CD8-positive, alpha-beta memory T cell (primary cell): Measurements from ENCODE around the gene BOD1L2. TPM values are rescaled to one million over a fixed set of nuclear protein-coding genes. Genes with fewer than 3 reads are reported as not detected.

ENCODE experiments used
- CTCF ChIA-PET: fragments of 350-600 bp; sonication (Branson Sonifier 250); formaldehyde crosslinking; loops from one replicate; lab custom pipeline; 2021; ENCODE audit warnings: antibody characterized with exemption; lab: Charles Lee
- POLR2A ChIA-PET: fragments of 350-600 bp; sonication (Branson Sonifier 250); formaldehyde crosslinking; loops from one replicate; lab custom pipeline; 2021; ENCODE audit warnings: antibody characterized with exemption; lab: Charles Lee
- DNase-seq, 5 donors: peaks; one replicate each; pipeline versions ENCODE4 v3.0.0 to v3.0.0-alpha.2; 2020 to 2022; ENCODE audit warnings: mixed read lengths in 1 of 5
- H3K27ac ChIP-seq: one replicate; pipeline ENCODE4 v1.7.0; 2013; ENCODE audit warnings: low read depth, mild to moderate bottlenecking, low read length, moderate library complexity
- H3K27me3 ChIP-seq: 2 replicates; pipeline ENCODE4 v1.7.0; 2013; ENCODE audit warnings: low read length, mild to moderate bottlenecking; ENCODE audit not compliant: insufficient read depth, poor library complexity, severe bottlenecking
- H3K36me3 ChIP-seq: 2 replicates; pipeline ENCODE4 v1.7.0; 2013; ENCODE audit warnings: mild to moderate bottlenecking, low read length, moderate library complexity; ENCODE audit not compliant: insufficient read depth
- H3K4me1 ChIP-seq: 2 replicates; pipeline ENCODE4 v1.7.0; 2013; ENCODE audit warnings: mild to moderate bottlenecking, low read length, moderate library complexity; ENCODE audit not compliant: insufficient read depth
- H3K4me3 ChIP-seq: 2 replicates; pipeline ENCODE4 v1.7.0; 2013; ENCODE audit warnings: mild to moderate bottlenecking, low read length
- H3K9me3 ChIP-seq: 2 replicates; pipeline ENCODE4 v1.7.0; 2013; ENCODE audit warnings: mild to moderate bottlenecking, low read length
- H3K27ac Mint-ChIP-seq, 8 donors: one replicate each; pipeline ENCODE4 v1.8.0; 2020 to 2021; ENCODE audit warnings: mixed read lengths in 8 of 8, mild to moderate bottlenecking in 6 of 8, inconsistent platforms in 3 of 8, moderate library complexity in 3 of 8
- H3K27me3 Mint-ChIP-seq, 2 donors: one replicate each; pipeline ENCODE4 v1.8.0; 2020 to 2021; ENCODE audit warnings: mixed read lengths in 2 of 2, mild to moderate bottlenecking in 1 of 2, moderate library complexity in 1 of 2
- H3K36me3 Mint-ChIP-seq, 3 donors: one replicate each; pipeline ENCODE4 v1.8.0; 2020 to 2021; ENCODE audit warnings: mixed read lengths in 3 of 3, inconsistent platforms in 1 of 3, mild to moderate bottlenecking in 1 of 3
- H3K4me1 Mint-ChIP-seq, 3 donors: one replicate each; pipeline ENCODE4 v1.8.0; 2020 to 2021; ENCODE audit warnings: mixed read lengths in 3 of 3, inconsistent platforms in 1 of 3, mild to moderate bottlenecking in 1 of 3
- H3K4me3 Mint-ChIP-seq, 7 donors: one replicate each; pipeline ENCODE4 v1.8.0; 2020 to 2021; ENCODE audit warnings: mixed read lengths in 7 of 7, mild to moderate bottlenecking in 6 of 7, moderate library complexity in 4 of 7, inconsistent platforms in 2 of 7
- H3K9me3 Mint-ChIP-seq, 5 donors: one replicate each; pipeline ENCODE4 v1.8.0; 2020 to 2022; ENCODE audit warnings: mixed read lengths in 5 of 5, mild to moderate bottlenecking in 3 of 5, moderate library complexity in 2 of 5, inconsistent platforms in 1 of 5
- polyA plus RNA-seq: library from polyadenylated mRNA; unstranded; fragments of 300-500 nt; fragmentation: Illumina TruSeq; gene quantifications from one replicate; pipeline ENCODE4 v1.2.3, GENCODE V29; 2021
- total RNA-seq, 2 experiments: library from RNA; stranded (reverse); gene quantifications; one replicate each; pipeline ENCODE4 v1.2.3, GENCODE V29; 2021

Gene BOD1L2
- total and polyA plus RNA-seq, 3 experiments from 2014 or later = not detected

GRCh38 chr18:57164401-57164800 is 17.5 kb downstream of the BOD1L2 start:
- Histone ChIP-seq H3K36me3 (no peaks in the 10 kb centered on the region), H3K4me1 (no peaks in the 10 kb centered on the region), H3K4me3 (no peak overlapping the region), H3K27ac (no peak overlapping the region), H3K27me3 (no peaks in the 10 kb centered on the region), H3K9me3 (no peaks in the 10 kb centered on the region)
- ChIA-PET CTCF (no interaction called here), POLR2A (no interaction called here)
- no peaks in the 10 kb centered on the region for H3K36me3 Mint-ChIP-seq
- H3K4me1 Mint-ChIP-seq = no peaks in the 10 kb centered on the region
- peaks cover 0 to 4% (median 0%) of the 10 kb centered on the region in 5 donors for H3K9me3 Mint-ChIP-seq
- no peak overlapping the region for H3K4me3 Mint-ChIP-seq
- H3K27ac Mint-ChIP-seq = no peak overlapping the region
- peaks cover 8 to 19% of the 10 kb centered on the region in 2 donors for H3K27me3 Mint-ChIP-seq
- DNase-seq = no peak

DNA sequence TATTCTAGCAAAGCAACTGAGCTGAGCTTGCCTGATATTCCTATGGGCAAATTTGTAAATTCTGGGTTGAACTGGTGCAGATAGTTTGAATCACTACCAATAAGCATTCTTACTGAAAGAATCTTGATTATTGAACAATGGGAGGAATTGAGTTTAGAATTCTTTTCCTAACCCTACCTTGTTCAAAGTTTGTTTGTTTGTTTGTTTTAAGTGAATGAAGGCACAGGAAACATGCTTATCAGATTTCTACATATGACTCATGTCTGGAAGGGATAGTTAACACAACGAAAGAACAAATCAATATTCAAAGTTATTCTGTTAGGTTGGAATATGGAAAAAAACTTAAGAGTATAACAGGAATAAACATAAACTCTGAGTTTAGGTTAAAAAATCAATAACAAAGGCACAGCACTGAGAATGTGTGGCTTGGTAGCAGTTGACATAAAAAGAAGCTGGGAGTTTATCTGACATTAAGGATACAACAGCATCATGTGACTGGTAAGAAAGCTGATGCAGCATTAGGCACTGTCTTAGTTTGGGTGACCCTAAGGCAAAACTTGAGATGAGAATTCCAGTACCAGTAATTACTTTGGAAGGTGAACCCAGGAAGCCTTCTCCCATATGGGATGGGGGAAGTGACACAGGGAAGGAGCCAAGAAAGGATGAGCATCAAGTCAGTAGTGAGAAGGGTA is 20.9 kb downstream of the BOD1L2 start:
- Mint-ChIP-seq H3K9me3 (peaks cover 0 to 4% (median 0%) of the 10 kb centered on the region in 5 donors), H3K4me3 (no peak overlapping the region), H3K27ac (no peak overlapping the region), H3K27me3 (peaks cover 5 to 19% of the 10 kb centered on the region in 2 donors), H3K36me3 (no peaks in the 10 kb centered on the region), H3K4me1 (no peaks in the 10 kb centered on the region)
- no peak for DNase-seq
- Histone ChIP-seq H3K4me1 (no peaks in the 10 kb centered on the region), H3K9me3 (no peaks in the 10 kb centered on the region), H3K36me3 (no peaks in the 10 kb centered on the region), H3K4me3 (no peak overlapping the region), H3K27me3 (no peaks in the 10 kb centered on the region), H3K27ac (no peak overlapping the region)
- POLR2A ChIA-PET = no interaction called here
- CTCF ChIA-PET = no interaction called here

DNA sequence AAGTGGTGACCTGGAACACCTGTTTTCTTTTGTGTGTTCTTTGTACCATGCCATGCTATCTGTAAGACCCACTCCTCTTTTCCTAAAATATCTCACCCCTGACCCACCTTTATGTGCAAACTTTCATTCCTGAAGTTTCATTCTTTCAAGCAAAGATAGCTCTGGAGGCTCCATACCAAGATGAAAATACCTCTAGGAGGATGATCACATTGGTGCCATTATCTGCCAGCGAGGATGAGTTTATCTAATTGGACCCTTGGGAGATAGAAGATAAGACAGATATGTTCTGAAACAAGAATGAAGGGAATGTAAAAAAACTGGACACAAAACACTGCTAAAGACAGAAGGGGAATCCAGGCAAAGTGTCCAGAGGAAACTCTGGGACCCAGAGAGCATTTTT is 24.1 kb downstream of the BOD1L2 start:
- Histone ChIP-seq H3K4me1 (no peaks in the 10 kb centered on the region), H3K27ac (no peak overlapping the region), H3K36me3 (no peaks in the 10 kb centered on the region), H3K4me3 (no peak overlapping the region), H3K27me3 (no peaks in the 10 kb centered on the region), H3K9me3 (no peaks in the 10 kb centered on the region)
- no peak for DNase-seq
- Mint-ChIP-seq H3K9me3 (peaks cover 0 to 6% (median 5%) of the 10 kb centered on the region in 5 donors), H3K27me3 (peaks cover under 1 to 14% of the 10 kb centered on the region in 2 donors), H3K36me3 (no peaks in the 10 kb centered on the region), H3K4me1 (no peaks in the 10 kb centered on the region), H3K4me3 (no peak overlapping the region), H3K27ac (no peak overlapping the region)
- POLR2A ChIA-PET = no interaction called here
- CTCF ChIA-PET = no interaction called here

- Histone ChIP-seq H3K4me3 (no peak overlapping the region), H3K27ac (no peak overlapping the region), H3K9me3 (no peaks in the 10 kb centered on the region), H3K4me1 (no peaks in the 10 kb centered on the region), H3K36me3 (no peaks in the 10 kb centered on the region), H3K27me3 (no peaks in the 10 kb centered on the region)
- no peaks in the 10 kb centered on the region for H3K36me3 Mint-ChIP-seq
- H3K27me3 Mint-ChIP-seq = peaks cover 0 to 7% of the 10 kb centered on the region in 2 donors
- peaks cover 2 to 7% (median 5%) of the 10 kb centered on the region in 5 donors for H3K9me3 Mint-ChIP-seq
- no peak overlapping the region for H3K27ac Mint-ChIP-seq
- DNase-seq = no peak
- CTCF ChIA-PET = no interaction called here
- POLR2A ChIA-PET = no interaction called here
- H3K4me3 Mint-ChIP-seq = no peak overlapping the region
- H3K4me1 Mint-ChIP-seq = no peaks in the 10 kb centered on the region
Measured at GRCh38 chr18:57175532-57175931, 28.6 kb downstream of the BOD1L2 start.

DNA sequence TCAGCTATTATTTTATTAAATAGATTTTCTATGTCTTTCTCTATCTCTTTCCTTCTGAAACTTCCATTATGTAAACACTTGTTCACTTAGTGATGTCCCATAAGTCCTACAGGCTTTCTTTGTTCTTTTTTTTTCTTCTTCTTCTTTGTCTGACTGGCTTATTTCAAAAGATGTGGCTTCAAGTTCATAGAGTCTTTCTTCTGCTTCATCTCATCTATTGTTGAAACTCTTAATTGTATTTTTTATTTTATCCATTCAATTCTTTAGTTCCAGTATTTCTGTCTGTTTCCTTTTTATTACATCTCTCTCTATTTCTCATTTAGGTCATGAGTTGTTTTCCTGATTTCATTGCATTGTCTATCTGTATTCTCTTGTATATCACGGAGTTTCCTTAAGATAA is 38.5 kb downstream of the BOD1L2 start:
- Mint-ChIP-seq H3K4me1 (no peaks in the 10 kb centered on the region), H3K27me3 (peaks cover 10 to 14% of the 10 kb centered on the region in 2 donors), H3K4me3 (no peak overlapping the region), H3K9me3 (peaks cover 19 to 55% (median 33%) of the 10 kb centered on the region in 5 donors), H3K36me3 (peaks cover 0 to 9% (median 1%) of the 10 kb centered on the region in 3 donors), H3K27ac (no peak overlapping the region)
- ChIA-PET POLR2A (no interaction called here), CTCF (no interaction called here)
- H3K4me1 ChIP-seq = no peaks in the 10 kb centered on the region
- no peak overlapping the region for H3K27ac ChIP-seq
- DNase-seq = no peak
- no peaks in the 10 kb centered on the region for H3K27me3 ChIP-seq
- no peak overlapping the region for H3K4me3 ChIP-seq
- H3K36me3 ChIP-seq = no peaks in the 10 kb centered on the region
- peaks cover 16% of the 10 kb centered on the region for H3K9me3 ChIP-seq

GRCh38 chr18:57188851-57189557 is 42.1 kb downstream of the BOD1L2 start:
- DNase-seq = no peak
- no peak overlapping the region for H3K4me3 ChIP-seq
- H3K9me3 Mint-ChIP-seq = peaks cover 16 to 32% (median 30%) of the 10 kb centered on the region in 5 donors
- H3K27ac Mint-ChIP-seq = no peak overlapping the region
- H3K4me1 ChIP-seq = no peaks in the 10 kb centered on the region
- H3K4me1 Mint-ChIP-seq = no peaks in the 10 kb centered on the region
- no peaks in the 10 kb centered on the region for H3K36me3 ChIP-seq
- H3K9me3 ChIP-seq = peaks cover 16% of the 10 kb centered on the region
- H3K27ac ChIP-seq = no peak overlapping the region
- ChIA-PET CTCF (no interaction called here), POLR2A (no interaction called here)
- no peak overlapping the region for H3K4me3 Mint-ChIP-seq
- peaks cover 0 to 4% (median 1%) of the 10 kb centered on the region in 3 donors for H3K36me3 Mint-ChIP-seq
- no peaks in the 10 kb centered on the region for H3K27me3 ChIP-seq
- peaks cover 13 to 17% of the 10 kb centered on the region in 2 donors for H3K27me3 Mint-ChIP-seq

DNA sequence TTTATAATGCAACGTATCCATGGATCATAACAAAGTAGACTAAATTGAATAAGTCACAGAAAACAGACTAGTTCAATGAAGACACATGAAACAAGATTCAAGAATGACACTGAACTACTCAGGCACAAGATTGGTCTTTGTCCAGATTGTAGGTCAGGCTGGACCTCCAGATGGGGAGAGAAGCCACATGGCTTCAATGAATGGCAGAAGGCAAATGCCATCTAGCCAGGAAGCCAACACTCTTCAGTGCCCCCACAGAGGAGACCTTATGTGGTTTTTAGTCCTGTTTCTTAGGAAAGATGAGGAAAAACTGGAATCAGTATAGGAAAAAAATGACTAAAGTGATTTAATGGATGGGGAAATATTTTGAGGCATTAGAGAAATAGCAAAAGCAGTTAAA is 43.1 kb downstream of the BOD1L2 start:
- H3K4me1 Mint-ChIP-seq = no peaks in the 10 kb centered on the region
- H3K27me3 Mint-ChIP-seq = peaks cover 17 to 19% of the 10 kb centered on the region in 2 donors
- no peak overlapping the region for H3K4me3 ChIP-seq
- H3K27ac Mint-ChIP-seq = no peak overlapping the region
- no peaks in the 10 kb centered on the region for H3K4me1 ChIP-seq
- CTCF ChIA-PET = no interaction called here
- no peak overlapping the region for H3K4me3 Mint-ChIP-seq
- peaks cover 10% of the 10 kb centered on the region for H3K9me3 ChIP-seq
- no peak for DNase-seq
- no peaks in the 10 kb centered on the region for H3K36me3 ChIP-seq
- no peak overlapping the region for H3K27ac ChIP-seq
- peaks cover 0 to 4% (median 1%) of the 10 kb centered on the region in 3 donors for H3K36me3 Mint-ChIP-seq
- H3K27me3 ChIP-seq = no peaks in the 10 kb centered on the region
- H3K9me3 Mint-ChIP-seq = peaks cover 16 to 26% (median 22%) of the 10 kb centered on the region in 5 donors
- POLR2A ChIA-PET = no interaction called here

- no peaks in the 10 kb centered on the region for H3K36me3 Mint-ChIP-seq
- Histone ChIP-seq H3K36me3 (no peaks in the 10 kb centered on the region), H3K27ac (no peak overlapping the region), H3K4me1 (no peaks in the 10 kb centered on the region), H3K27me3 (no peaks in the 10 kb centered on the region), H3K4me3 (no peak overlapping the region), H3K9me3 (no peaks in the 10 kb centered on the region)
- H3K27ac Mint-ChIP-seq = no peak overlapping the region
- H3K27me3 Mint-ChIP-seq = peaks cover 11 to 19% of the 10 kb centered on the region in 2 donors
- POLR2A ChIA-PET = no interaction called here
- DNase-seq = no peak
- peaks cover 0 to 6% (median 0%) of the 10 kb centered on the region in 5 donors for H3K9me3 Mint-ChIP-seq
- no peak overlapping the region for H3K4me3 Mint-ChIP-seq
- H3K4me1 Mint-ChIP-seq = no peaks in the 10 kb centered on the region
- CTCF ChIA-PET = no interaction called here
Measured at GRCh38 chr18:57194070-57194469, 47.2 kb downstream of the BOD1L2 start.
